ENCODE data around the gene FAHD1.

- TF ChIP-seq POLR2A (IDR thresholded peaks at IDR 0.05; ENCODE audit: low read length) (no peak), GATA1 (IDR thresholded peaks at IDR 0.05; ENCODE audit: low read depth, low read length) (no peak)
Measured at GRCh38 chr16:1850981-1851380, 24.0 kb downstream of the FAHD1 start.
